DOHH2 (cell line): ENCODE measurements around the gene MIS18A.

Experiments used
- H3F3A ChIP-seq: fragments of 200-600 bp; sonication (generic), shearing (Covaris generic); 2 replicates; pipeline ENCODE4 v1.6.0; 2016; ENCODE audit warnings: antibody characterized with exemption, mild to moderate bottlenecking; ENCODE audit not compliant: control insufficient read depth, insufficient read depth
- H3K27ac ChIP-seq: fragments of 200-600 bp; sonication (generic); 2 replicates; pipeline ENCODE4 v1.5.1; 2014; ENCODE audit warnings: low read depth, mild to moderate bottlenecking, low read length, moderate library complexity
- H3K27me3 ChIP-seq: fragments of 200-600 bp; sonication (generic); 2 replicates; pipeline ENCODE4 v1.6.1; 2014; ENCODE audit warnings: mild to moderate bottlenecking, low read length, mixed read lengths; ENCODE audit not compliant: control insufficient read depth
- H3K36me3 ChIP-seq: fragments of 200-600 bp; sonication (generic); 2 replicates; pipeline ENCODE4 v1.6.1; 2014; ENCODE audit warnings: mild to moderate bottlenecking, low read length, moderate library complexity, mixed read lengths; ENCODE audit not compliant: control insufficient read depth
- H3K4me1 ChIP-seq: fragments of 200-600 bp; sonication (generic); 2 replicates; pipeline ENCODE4 v1.6.1; 2014; ENCODE audit warnings: mild to moderate bottlenecking, low read length, mixed read lengths; ENCODE audit not compliant: control insufficient read depth
- H3K4me2 ChIP-seq: fragments of 200-600 bp; sonication (generic); 2 replicates; pipeline ENCODE4 v1.6.0; 2014; ENCODE audit warnings: mild to moderate bottlenecking, low read length, moderate library complexity
- H3K4me3 ChIP-seq: fragments of 200-600 bp; sonication (generic); 2 replicates; pipeline ENCODE4 v1.5.1; 2014; ENCODE audit warnings: mild to moderate bottlenecking, low read length, mixed read lengths
- H3K79me2 ChIP-seq: fragments of 200-600 bp; sonication (generic); 2 replicates; pipeline ENCODE4 v1.6.1; 2014; ENCODE audit warnings: mild to moderate bottlenecking, low read length, mixed read lengths; ENCODE audit not compliant: control insufficient read depth
- H3K9me2 ChIP-seq: fragments of 200-600 bp; sonication (generic); replicated peaks from 2 replicates; pipeline ENCODE4 v1.6.1; 2014; ENCODE audit warnings: mild to moderate bottlenecking, low read length, mixed read lengths; ENCODE audit not compliant: control insufficient read depth
- H3K9me3 ChIP-seq: fragments of 200-600 bp; sonication (generic); 2 replicates; pipeline ENCODE4 v1.6.1; 2014; ENCODE audit warnings: antibody characterized with exemption, low read length, mixed read lengths; ENCODE audit not compliant: control insufficient read depth, insufficient read depth
- H4K20me1 ChIP-seq: fragments of 200-600 bp; sonication (generic); 2 replicates; pipeline ENCODE4 v1.6.0; 2014; ENCODE audit warnings: low read depth, mild to moderate bottlenecking, antibody characterized with exemption, low read length, moderate library complexity; ENCODE audit not compliant: control insufficient read depth, insufficient read depth
- CTCF ChIP-seq: fragments of 200-600 bp; sonication (generic); IDR thresholded peaks from one replicate; pipeline ENCODE4 v1.5.1; 2014; ENCODE audit warnings: antibody characterized with exemption, mild to moderate bottlenecking, low read depth, low read length; ENCODE audit not compliant: poor library complexity, severe bottlenecking
- EZH2phosphoT487 ChIP-seq: fragments of 200-600 bp; sonication (generic); IDR thresholded peaks from 2 replicates; pipeline ENCODE4 v1.6.1; 2017; ENCODE audit warnings: borderline replicate concordance, mild to moderate bottlenecking, antibody characterized with exemption, low read length, moderate library complexity, mixed read lengths

Gene MIS18A

GRCh38 chr21:32245971-32246370 lies 32.9 kb downstream of the MIS18A start:
- no peaks in the 10 kb centered on the region for H3K4me1 ChIP-seq
- H3K36me3 ChIP-seq = no peaks in the 10 kb centered on the region
- H3K79me2 ChIP-seq = no peaks in the 10 kb centered on the region
- H3K27me3 ChIP-seq = no peaks in the 10 kb centered on the region
- H3K9me2 ChIP-seq = no peaks in the 10 kb centered on the region
- H3K4me3 ChIP-seq = no peak overlapping the region
- H3F3A ChIP-seq = no peaks in the 10 kb centered on the region
- no peak overlapping the region for H3K27ac ChIP-seq
- H3K9me3 ChIP-seq = peaks cover 7% of the 10 kb centered on the region; the same call in 1 of the 2 replicates
- no peak overlapping the region for H3K4me2 ChIP-seq
- no peak for TF ChIP-seq EZH2phosphoT487
- TF ChIP-seq CTCF = no peak
- H4K20me1 ChIP-seq = no peaks in the 10 kb centered on the region

GRCh38 chr21:32240851-32241687 lies 37.8 kb downstream of the MIS18A start:
- H3K27me3 ChIP-seq = no peaks in the 10 kb centered on the region
- TF ChIP-seq EZH2phosphoT487 (no peak), CTCF (no peak)
- H3K79me2 ChIP-seq = no peaks in the 10 kb centered on the region
- no peaks in the 10 kb centered on the region for H3F3A ChIP-seq
- H3K9me3 ChIP-seq = no peaks in the 10 kb centered on the region
- no peaks in the 10 kb centered on the region for H3K36me3 ChIP-seq
- H3K4me1 ChIP-seq = no peaks in the 10 kb centered on the region
- no peak overlapping the region for H3K4me2 ChIP-seq
- H3K27ac ChIP-seq = no peak overlapping the region
- no peaks in the 10 kb centered on the region for H4K20me1 ChIP-seq
- H3K4me3 ChIP-seq = no peak overlapping the region
- no peaks in the 10 kb centered on the region for H3K9me2 ChIP-seq

GRCh38 chr21:32239551-32239950 lies 39.3 kb downstream of the MIS18A start:
- no peaks in the 10 kb centered on the region for H3F3A ChIP-seq
- H3K9me3 ChIP-seq = no peaks in the 10 kb centered on the region
- no peak overlapping the region for H3K4me2 ChIP-seq
- H3K4me1 ChIP-seq = no peaks in the 10 kb centered on the region
- H3K27me3 ChIP-seq = no peaks in the 10 kb centered on the region
- H3K79me2 ChIP-seq = no peaks in the 10 kb centered on the region
- no peak overlapping the region for H3K27ac ChIP-seq
- TF ChIP-seq CTCF (no peak), EZH2phosphoT487 (no peak)
- no peaks in the 10 kb centered on the region for H4K20me1 ChIP-seq
- H3K4me3 ChIP-seq = no peak overlapping the region
- no peaks in the 10 kb centered on the region for H3K36me3 ChIP-seq
- H3K9me2 ChIP-seq = no peaks in the 10 kb centered on the region
